ENCODE results near the gene SMIM22.

The SMIM22 gene

GRCh38 chr16:4776141-4776705 lies 18.9 kb upstream of the SMIM22 start:
- TF ChIP-seq CTCF (IDR thresholded peaks at IDR 0.05; ENCODE audit: insufficient read depth, low read length, poor library complexity, severe bottlenecking) (no peak), EZH2phosphoT487 (conservative IDR thresholded peaks at IDR 0.05; ENCODE audit: low read length) (no peak)

GRCh38 chr16:4777339-4778049 lies 17.7 kb upstream of the SMIM22 start:
- Histone ChIP-seq H3K9me2 (replicated peaks; ENCODE audit: insufficient read depth, low read length) (no peaks in the 10 kb centered on the region), H3K4me2 (ENCODE audit: low read depth, low read length, poor library complexity, severe bottlenecking) (no peak overlapping the region), H3K36me3 (ENCODE audit: low read length) (no peaks in the 10 kb centered on the region), H3K27ac (ENCODE audit: low read depth, low read length) (no peak overlapping the region), H3F3A (ENCODE audit: insufficient read depth) (no peaks in the 10 kb centered on the region), H3K27me3 (ENCODE audit: low read length) (no peaks in the 10 kb centered on the region), H2AFZ (ENCODE audit: low read depth, low read length, severe bottlenecking) (no peak overlapping the region), H3K9ac (ENCODE audit: low read length) (no peak overlapping the region), H3K9me3 (ENCODE audit: insufficient read depth, low read length) (no peaks in the 10 kb centered on the region), H3K4me3 (ENCODE audit: insufficient read depth, low read length, poor library complexity, severe bottlenecking) (no peak overlapping the region), H3K79me2 (ENCODE audit: insufficient read depth, low read length) (no peaks in the 10 kb centered on the region), H4K20me1 (ENCODE audit: low read depth, low read length) (no peaks in the 10 kb centered on the region)
- TF ChIP-seq CTCF (IDR thresholded peaks at IDR 0.05; ENCODE audit: insufficient read depth, low read length, poor library complexity, severe bottlenecking) (no peak), EZH2phosphoT487 (conservative IDR thresholded peaks at IDR 0.05; ENCODE audit: low read length) (no peak)

More at GRCh38 chr16:4776141-4776705, 18.9 kb upstream of the SMIM22 start:
- H3K4me2 ChIP-seq (ENCODE audit: low read depth, low read length, poor library complexity, severe bottlenecking), result no peak overlapping the region
- H3K4me3 ChIP-seq (ENCODE audit: insufficient read depth, low read length, poor library complexity, severe bottlenecking), result no peak overlapping the region
- no peaks in the 10 kb centered on the region for H3F3A ChIP-seq (ENCODE audit: insufficient read depth)
- H3K27me3 ChIP-seq (ENCODE audit: low read length), result no peaks in the 10 kb centered on the region
- no peaks in the 10 kb centered on the region for H3K9me3 ChIP-seq (ENCODE audit: insufficient read depth, low read length)
- no peak overlapping the region for H3K9ac ChIP-seq (ENCODE audit: low read length)
- H3K36me3 ChIP-seq (ENCODE audit: low read length), result no peaks in the 10 kb centered on the region
- H4K20me1 ChIP-seq (ENCODE audit: low read depth, low read length), result no peaks in the 10 kb centered on the region
- H3K27ac ChIP-seq (ENCODE audit: low read depth, low read length), result no peak overlapping the region
- no peak overlapping the region for H2AFZ ChIP-seq (ENCODE audit: low read depth, low read length, severe bottlenecking)
- H3K9me2 ChIP-seq (replicated peaks; ENCODE audit: insufficient read depth, low read length), result no peaks in the 10 kb centered on the region
- no peaks in the 10 kb centered on the region for H3K79me2 ChIP-seq (ENCODE audit: insufficient read depth, low read length)

GRCh38 chr16:4778050-4778392 lies 17.1 kb upstream of the SMIM22 start:
- no peaks in the 10 kb centered on the region for H3K36me3 ChIP-seq (ENCODE audit: low read length)
- H3K9ac ChIP-seq (ENCODE audit: low read length), result no peak overlapping the region
- no peaks in the 10 kb centered on the region for H3K27me3 ChIP-seq (ENCODE audit: low read length)
- no peak overlapping the region for H3K27ac ChIP-seq (ENCODE audit: low read depth, low read length)
- H4K20me1 ChIP-seq (ENCODE audit: low read depth, low read length), result no peaks in the 10 kb centered on the region
- no peak overlapping the region for H3K4me2 ChIP-seq (ENCODE audit: low read depth, low read length, poor library complexity, severe bottlenecking)
- no peaks in the 10 kb centered on the region for H3F3A ChIP-seq (ENCODE audit: insufficient read depth)
- H3K9me2 ChIP-seq (replicated peaks; ENCODE audit: insufficient read depth, low read length), result no peaks in the 10 kb centered on the region
- no peak overlapping the region for H2AFZ ChIP-seq (ENCODE audit: low read depth, low read length, severe bottlenecking)
- H3K4me3 ChIP-seq (ENCODE audit: insufficient read depth, low read length, poor library complexity, severe bottlenecking), result no peak overlapping the region
- no peak for TF ChIP-seq EZH2phosphoT487 (conservative IDR thresholded peaks at IDR 0.05; ENCODE audit: low read length)
- no peak for TF ChIP-seq CTCF (IDR thresholded peaks at IDR 0.05; ENCODE audit: insufficient read depth, low read length, poor library complexity, severe bottlenecking)
- no peaks in the 10 kb centered on the region for H3K79me2 ChIP-seq (ENCODE audit: insufficient read depth, low read length)
- no peaks in the 10 kb centered on the region for H3K9me3 ChIP-seq (ENCODE audit: insufficient read depth, low read length)

All from SU-DHL-6 (cell line).